ENCODE measurements around the gene SLC66A2. TPM values are rescaled to one million over a fixed set of nuclear protein-coding genes. Genes with fewer than 3 reads are reported as not detected.

SLC66A2 gene
- total RNA-seq = 24.8 and 34.3 TPM in 2 replicates

DNA sequence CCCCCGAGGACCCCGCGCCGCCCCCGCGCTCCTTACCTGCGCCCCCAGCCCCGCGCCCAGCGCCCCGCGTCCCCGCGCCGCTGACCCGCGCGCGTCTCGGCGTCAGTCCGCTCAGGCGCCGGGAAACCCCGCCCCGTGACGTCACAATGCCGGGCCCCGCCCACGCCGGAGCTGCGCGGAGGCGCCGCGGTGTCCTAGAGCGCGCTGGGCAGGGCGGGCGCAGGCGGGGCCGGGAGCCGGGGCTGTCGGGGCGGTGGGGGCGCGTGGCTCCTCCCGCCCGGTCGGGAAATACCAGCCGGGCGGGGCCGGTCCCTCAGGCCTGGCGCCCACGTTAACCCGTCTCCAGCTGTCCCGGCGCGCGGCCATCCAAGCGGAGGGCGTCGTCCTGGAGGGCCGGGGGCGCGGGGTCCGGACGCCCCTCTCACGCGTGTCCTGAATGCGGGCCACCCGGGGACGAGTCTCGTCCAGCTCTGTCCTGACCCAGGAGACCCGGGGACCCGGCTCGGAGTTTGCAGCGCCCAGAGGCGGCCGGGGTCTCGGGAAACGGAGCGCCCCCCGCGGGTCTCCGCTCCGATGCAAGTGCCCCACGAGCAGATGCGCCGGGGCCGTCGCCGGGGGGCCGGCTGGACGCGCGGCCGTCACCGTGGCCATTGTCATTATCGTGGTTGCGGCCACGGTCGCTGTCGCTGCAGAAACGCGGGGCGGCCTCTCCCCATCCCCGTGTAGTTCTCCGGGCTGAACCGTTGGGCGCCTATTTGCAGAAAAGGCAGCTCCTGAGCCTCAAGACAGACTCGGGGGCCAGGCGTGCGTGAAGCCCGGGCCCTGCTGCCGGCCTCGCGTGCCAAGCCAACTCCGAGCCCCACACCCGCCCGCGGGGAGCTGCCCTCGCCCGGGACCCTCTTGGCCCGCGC, at the start of gene SLC66A2:
SLC66A2 (minus strand) TSS at position 109 of the 911 bp plus-strand sequence. CDS start 727 bp downstream, outside the sequence.

DNA sequence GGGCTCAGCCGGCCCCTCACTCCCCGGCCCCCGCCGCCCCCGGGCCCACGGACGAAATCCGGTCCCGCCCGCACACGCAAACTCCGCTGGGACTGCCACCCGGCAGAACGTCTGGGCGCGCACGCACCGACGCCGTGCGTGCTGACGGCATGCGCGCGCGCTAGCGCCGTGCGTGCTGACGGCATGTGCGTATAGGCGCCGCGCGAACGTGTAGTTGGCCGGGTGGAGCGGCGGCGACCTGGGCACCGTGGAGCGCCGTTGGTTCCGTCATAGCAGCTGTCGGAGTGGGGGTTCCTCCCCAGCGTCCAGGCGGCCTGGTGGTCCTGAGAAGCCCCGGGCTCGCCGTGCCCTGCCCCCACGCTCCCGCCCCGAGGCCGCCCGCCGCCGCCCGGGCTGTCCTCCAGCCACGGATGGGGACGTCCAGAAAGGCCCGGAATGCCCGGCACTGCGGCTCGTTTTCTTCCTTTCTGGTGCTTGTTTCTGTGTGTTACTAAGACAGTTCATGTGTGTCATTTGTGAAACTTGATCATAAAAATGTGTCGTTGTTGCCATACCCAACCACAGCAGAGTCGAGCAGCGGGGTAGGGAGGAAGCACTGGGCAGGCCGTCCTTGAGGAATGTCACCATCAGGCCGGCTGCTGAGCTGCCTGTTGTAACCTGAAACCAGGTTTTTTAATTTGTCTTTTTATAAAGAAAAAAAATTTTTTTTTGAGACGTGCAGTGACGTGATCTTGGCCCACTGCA, 37.2 kb upstream of the SLC66A2 start, which contains the start of gene TXNL4A:
TXNL4A (minus strand) TSS at position 113 of the 744 bp plus-strand sequence. CDS start 171 bp downstream, outside the sequence.

DNA sequence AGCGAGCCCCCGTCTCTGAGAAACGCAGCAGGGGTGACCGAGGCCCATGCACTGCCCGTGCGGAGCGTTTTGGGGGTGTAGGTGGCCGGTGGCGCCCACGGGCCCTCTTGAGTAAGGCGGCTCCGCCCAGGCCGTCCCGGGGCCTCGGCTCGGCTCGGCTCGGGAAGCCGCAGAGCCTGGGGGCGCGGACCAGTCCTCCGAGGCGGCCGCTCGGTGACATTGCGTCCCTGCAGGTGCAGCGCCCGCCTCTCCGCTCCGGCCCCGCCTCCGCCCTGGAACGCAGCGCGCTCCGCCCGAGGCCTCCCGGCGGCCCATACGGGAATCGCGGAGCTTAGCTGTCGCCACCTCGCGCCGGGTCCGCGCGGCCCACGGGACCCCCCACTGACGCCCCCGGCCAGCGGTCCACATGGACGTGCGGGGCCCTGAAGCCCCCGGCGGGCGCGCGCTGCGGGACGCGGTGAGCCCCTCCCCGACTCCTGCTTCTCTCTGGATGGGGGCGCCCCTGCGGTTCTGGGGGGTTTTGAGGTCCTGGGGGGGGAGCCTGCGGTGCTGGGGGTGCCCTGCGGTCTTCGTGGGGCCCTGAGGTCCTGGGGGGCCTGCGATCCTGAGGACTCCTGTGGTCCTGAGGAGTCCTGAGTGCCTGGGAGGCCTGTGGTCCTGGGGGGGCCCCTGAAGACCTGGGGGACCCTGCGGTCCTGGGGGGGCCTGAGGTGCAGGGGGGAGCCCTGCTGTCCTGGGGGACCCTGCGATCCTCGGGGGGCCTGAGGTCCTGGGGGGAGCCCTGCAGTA, 13.1 kb upstream of the SLC66A2 start, which contains the start of gene HSBP1L1:
HSBP1L1 (plus strand) TSS at position 314 of the 789 bp plus-strand sequence; CDS start at position 407, 93 bp downstream.

Other genes starting within 250 kb of the SLC66A2 start
- 1.2 and 3.0 TPM in 2 replicates for gene KCNG2, start 153.7 kb downstream of the SLC66A2 start, total RNA-seq
- gene HSBP1L1, start 13.0 kb upstream of the SLC66A2 start, total RNA-seq = 11.2 and 19.3 TPM in 2 replicates
- 59.7 and 75.0 TPM in 2 replicates for gene TXNL4A, start 36.9 kb upstream of the SLC66A2 start, total RNA-seq
- gene RBFA, start 82.8 kb upstream of the SLC66A2 start, total RNA-seq = 39.2 and 44.3 TPM in 2 replicates
- gene ADNP2, start 157.6 kb upstream of the SLC66A2 start, total RNA-seq = 11.5 and 16.7 TPM in 2 replicates

Data from myometrial cell (primary cell).